Measurements from ENCODE around the gene MMP17.

MMP17 gene

GRCh38 chr12:131865180-131865875 is 37.1 kb downstream of the MMP17 start:
- TF ChIP-seq GABPA (IDR thresholded peaks at IDR 0.05; ENCODE audit: low read depth), result no peak
- no peak overlapping the region for H3K27ac ChIP-seq (replicated peaks)
- DNase-seq (ENCODE audit: low read depth in 1 of 2, low spot score in 1 of 2), result no peak
- H3K4me3 ChIP-seq (replicated peaks; ENCODE audit: insufficient read depth, low read length), result no peak overlapping the region
- no peaks in the 10 kb centered on the region for H3K27me3 ChIP-seq (ENCODE audit: insufficient read depth, poor library complexity, severe bottlenecking)

- Histone ChIP-seq H3K4me3 (replicated peaks; ENCODE audit: insufficient read depth, low read length) (no peak overlapping the region), H3K27ac (replicated peaks) (peak overlapping the region; percentile 55), H3K27me3 (ENCODE audit: insufficient read depth, poor library complexity, severe bottlenecking) (no peaks in the 10 kb centered on the region)
- peak in 1 of 2 experiments; percentile 80 for DNase-seq (ENCODE audit: low read depth in 1 of 2, low spot score in 1 of 2)
- TF ChIP-seq REST (IDR thresholded peaks at IDR 0.05; ENCODE audit: insufficient replicate concordance, low read depth) (no peak), GABPA (IDR thresholded peaks at IDR 0.05; ENCODE audit: low read depth) (no peak), SPI1 (IDR thresholded peaks at IDR 0.05; ENCODE audit: borderline replicate concordance, low read depth) (no peak), CTCF (IDR thresholded peaks at IDR 0.05; ENCODE audit: insufficient read depth, low read length) (no peak), POLR2AphosphoS5 (IDR thresholded peaks at IDR 0.05; ENCODE audit: low read depth) (no peak)
Observed at GRCh38 chr12:131867471-131867870, 39.3 kb downstream of the MMP17 start.

- Histone ChIP-seq H3K27ac (replicated peaks) (peak overlapping the region; percentile 55), H3K4me3 (replicated peaks; ENCODE audit: insufficient read depth, low read length) (no peak overlapping the region), H3K27me3 (ENCODE audit: insufficient read depth, poor library complexity, severe bottlenecking) (no peaks in the 10 kb centered on the region)
- no peak for DNase-seq (ENCODE audit: low read depth in 1 of 2, low spot score in 1 of 2)
- TF ChIP-seq REST (IDR thresholded peaks at IDR 0.05; ENCODE audit: insufficient replicate concordance, low read depth), result no peak
- no peak for TF ChIP-seq CTCF (IDR thresholded peaks at IDR 0.05; ENCODE audit: insufficient read depth, low read length)
- TF ChIP-seq SPI1 (IDR thresholded peaks at IDR 0.05; ENCODE audit: borderline replicate concordance, low read depth), result no peak
- TF ChIP-seq POLR2AphosphoS5 (IDR thresholded peaks at IDR 0.05; ENCODE audit: low read depth), result no peak
- no peak for TF ChIP-seq GABPA (IDR thresholded peaks at IDR 0.05; ENCODE audit: low read depth)
Observed at GRCh38 chr12:131867891-131868675, 39.9 kb downstream of the MMP17 start.

GRCh38 chr12:131869871-131870418 is 41.8 kb downstream of the MMP17 start:
- Histone ChIP-seq H3K27me3 (ENCODE audit: insufficient read depth, poor library complexity, severe bottlenecking) (no peaks in the 10 kb centered on the region), H3K27ac (replicated peaks) (no peak overlapping the region)
- no peak for DNase-seq (ENCODE audit: low read depth in 1 of 2, low spot score in 1 of 2)

More at GRCh38 chr12:131869871-131870418, 41.8 kb downstream of the MMP17 start:
- H3K4me3 ChIP-seq (replicated peaks; ENCODE audit: insufficient read depth, low read length), result no peak overlapping the region
- TF ChIP-seq GABPA (IDR thresholded peaks at IDR 0.05; ENCODE audit: low read depth) (no peak), CTCF (IDR thresholded peaks at IDR 0.05; ENCODE audit: insufficient read depth, low read length) (no peak), POLR2AphosphoS5 (IDR thresholded peaks at IDR 0.05; ENCODE audit: low read depth) (no peak), REST (IDR thresholded peaks at IDR 0.05; ENCODE audit: insufficient replicate concordance, low read depth) (no peak), SPI1 (IDR thresholded peaks at IDR 0.05; ENCODE audit: borderline replicate concordance, low read depth) (no peak)

Measured in HL-60 (cell line).